Measurements from ENCODE around the gene RAI14.

Gene RAI14

DNA sequence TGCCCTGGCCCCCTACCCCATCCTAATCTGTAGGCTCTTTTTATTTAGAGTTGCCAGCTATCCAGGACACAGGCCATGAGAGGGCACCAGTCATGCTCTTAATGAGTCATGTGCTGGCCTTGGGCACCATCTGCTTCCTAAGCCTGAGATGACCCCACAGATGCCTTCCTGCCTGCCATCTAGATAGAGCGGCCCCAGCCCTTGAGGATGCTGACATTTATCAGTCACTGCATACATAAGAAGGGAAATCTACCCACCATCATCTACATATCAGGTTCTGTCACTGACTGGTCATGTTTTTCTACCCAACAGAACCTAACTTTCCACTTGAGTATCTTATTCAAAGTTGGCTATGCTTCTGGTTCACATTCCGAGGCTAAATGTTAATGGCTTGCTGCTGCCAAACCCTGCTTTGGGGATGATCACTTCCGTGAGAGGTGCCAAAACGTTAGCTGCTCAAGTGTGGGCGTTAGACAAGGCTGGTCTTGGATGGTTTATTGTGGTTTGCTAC is 132.9 kb downstream of the RAI14 start:
- Histone ChIP-seq H3K9me2 (replicated peaks; ENCODE audit: insufficient read depth, low read length) (no peaks in the 10 kb centered on the region), H3K4me1 (ENCODE audit: low read length) (no peaks in the 10 kb centered on the region), H3K4me3 (ENCODE audit: low read length) (no peak overlapping the region), H3K4me2 (ENCODE audit: low read depth, low read length) (no peak overlapping the region), H3K27ac (ENCODE audit: low read length) (no peak overlapping the region), H3K36me3 (replicated peaks; ENCODE audit: insufficient read depth, low read length) (no peaks in the 10 kb centered on the region), H4K20me1 (ENCODE audit: insufficient read depth, low read length) (no peaks in the 10 kb centered on the region), H3K79me2 (ENCODE audit: low read length) (no peaks in the 10 kb centered on the region), H3K9ac (ENCODE audit: low read length) (no peak overlapping the region), H3K27me3 (replicated peaks; ENCODE audit: insufficient read depth, low read length) (no peaks in the 10 kb centered on the region), H2AFZ (ENCODE audit: low read length) (no peak overlapping the region), H3K9me3 (replicated peaks; ENCODE audit: insufficient read depth, low read length) (no peaks in the 10 kb centered on the region), H3F3A (ENCODE audit: insufficient read depth, low read length) (no peaks in the 10 kb centered on the region)
- DNase-seq, result no peak
- no peak for TF ChIP-seq EZH2phosphoT487 (IDR thresholded peaks at IDR 0.05; ENCODE audit: low read length)
- TF ChIP-seq, protein P1, sequence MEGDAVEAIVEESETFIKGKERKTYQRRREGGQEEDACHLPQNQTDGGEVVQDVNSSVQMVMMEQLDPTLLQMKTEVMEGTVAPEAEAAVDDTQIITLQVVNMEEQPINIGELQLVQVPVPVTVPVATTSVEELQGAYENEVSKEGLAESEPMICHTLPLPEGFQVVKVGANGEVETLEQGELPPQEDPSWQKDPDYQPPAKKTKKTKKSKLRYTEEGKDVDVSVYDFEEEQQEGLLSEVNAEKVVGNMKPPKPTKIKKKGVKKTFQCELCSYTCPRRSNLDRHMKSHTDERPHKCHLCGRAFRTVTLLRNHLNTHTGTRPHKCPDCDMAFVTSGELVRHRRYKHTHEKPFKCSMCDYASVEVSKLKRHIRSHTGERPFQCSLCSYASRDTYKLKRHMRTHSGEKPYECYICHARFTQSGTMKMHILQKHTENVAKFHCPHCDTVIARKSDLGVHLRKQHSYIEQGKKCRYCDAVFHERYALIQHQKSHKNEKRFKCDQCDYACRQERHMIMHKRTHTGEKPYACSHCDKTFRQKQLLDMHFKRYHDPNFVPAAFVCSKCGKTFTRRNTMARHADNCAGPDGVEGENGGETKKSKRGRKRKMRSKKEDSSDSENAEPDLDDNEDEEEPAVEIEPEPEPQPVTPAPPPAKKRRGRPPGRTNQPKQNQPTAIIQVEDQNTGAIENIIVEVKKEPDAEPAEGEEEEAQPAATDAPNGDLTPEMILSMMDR (IDR thresholded peaks at IDR 0.05; ENCODE audit: low read length), result no peak
- no peak for TF ChIP-seq EZH2 (optimal IDR thresholded peaks at IDR 0.05; ENCODE audit: low read depth, low read length)

DNA sequence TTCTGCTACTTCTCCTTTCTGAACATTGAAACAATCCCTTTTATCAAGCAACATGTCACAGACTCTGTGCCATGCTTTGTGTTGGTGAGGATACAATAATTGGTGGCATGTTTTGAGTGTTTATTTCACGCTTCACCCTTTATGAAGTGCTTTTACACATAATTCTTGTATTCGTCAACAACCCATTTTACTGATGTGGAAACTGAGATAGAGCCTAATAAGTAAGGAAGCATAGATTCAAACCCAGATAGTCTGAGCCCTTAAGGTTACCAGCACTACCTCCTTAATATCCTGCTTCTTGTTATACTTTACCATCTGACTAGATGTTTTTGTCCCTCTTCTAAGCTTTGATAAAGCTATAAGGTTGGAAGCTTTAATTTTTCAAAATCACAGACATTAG is 133.5 kb downstream of the RAI14 start:
- H3K9ac ChIP-seq (ENCODE audit: low read length), result no peak overlapping the region
- no peak overlapping the region for H3K27ac ChIP-seq (ENCODE audit: low read length)
- H3K9me2 ChIP-seq (replicated peaks; ENCODE audit: insufficient read depth, low read length), result no peaks in the 10 kb centered on the region
- no peaks in the 10 kb centered on the region for H3K79me2 ChIP-seq (ENCODE audit: low read length)
- no peaks in the 10 kb centered on the region for H3K9me3 ChIP-seq (replicated peaks; ENCODE audit: insufficient read depth, low read length)
- H3F3A ChIP-seq (ENCODE audit: insufficient read depth, low read length), result no peaks in the 10 kb centered on the region
- H3K4me2 ChIP-seq (ENCODE audit: low read depth, low read length), result no peak overlapping the region
- TF ChIP-seq EZH2 (optimal IDR thresholded peaks at IDR 0.05; ENCODE audit: low read depth, low read length), result no peak
- TF ChIP-seq, protein P1 (IDR thresholded peaks at IDR 0.05; ENCODE audit: low read length), result no peak
- TF ChIP-seq EZH2phosphoT487 (IDR thresholded peaks at IDR 0.05; ENCODE audit: low read length), result no peak
- no peak overlapping the region for H2AFZ ChIP-seq (ENCODE audit: low read length)
- H3K4me1 ChIP-seq (ENCODE audit: low read length), result no peaks in the 10 kb centered on the region
- H3K27me3 ChIP-seq (replicated peaks; ENCODE audit: insufficient read depth, low read length), result no peaks in the 10 kb centered on the region
- no peak for DNase-seq
- H4K20me1 ChIP-seq (ENCODE audit: insufficient read depth, low read length), result no peaks in the 10 kb centered on the region
- no peak overlapping the region for H3K4me3 ChIP-seq (ENCODE audit: low read length)
- H3K36me3 ChIP-seq (replicated peaks; ENCODE audit: insufficient read depth, low read length), result no peaks in the 10 kb centered on the region

DNA sequence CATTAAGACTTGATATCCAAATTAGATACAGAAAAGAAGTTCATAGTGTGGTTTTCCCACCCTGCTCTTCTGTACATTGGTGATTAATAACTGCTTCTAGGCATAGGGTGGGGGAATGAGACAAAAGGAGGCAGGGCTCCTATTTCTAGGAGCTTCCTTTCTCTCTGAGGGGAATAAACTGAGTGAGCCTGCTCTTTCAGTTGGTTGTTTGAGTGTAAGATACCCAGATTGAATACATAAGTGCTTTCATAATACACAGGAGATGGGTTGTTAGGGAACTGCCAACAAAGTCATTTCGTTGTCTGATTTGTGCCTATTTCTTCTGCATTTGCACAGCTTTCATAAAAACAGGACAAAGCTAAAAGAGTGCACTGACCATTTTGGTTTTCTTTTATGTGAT is 133.9 kb downstream of the RAI14 start:
- no peaks in the 10 kb centered on the region for H4K20me1 ChIP-seq (ENCODE audit: insufficient read depth, low read length)
- no peaks in the 10 kb centered on the region for H3K9me2 ChIP-seq (replicated peaks; ENCODE audit: insufficient read depth, low read length)
- H3K27ac ChIP-seq (ENCODE audit: low read length), result no peak overlapping the region
- H3K36me3 ChIP-seq (replicated peaks; ENCODE audit: insufficient read depth, low read length), result no peaks in the 10 kb centered on the region
- H3K79me2 ChIP-seq (ENCODE audit: low read length), result no peaks in the 10 kb centered on the region
- no peak for TF ChIP-seq EZH2 (optimal IDR thresholded peaks at IDR 0.05; ENCODE audit: low read depth, low read length)
- no peak for TF ChIP-seq EZH2phosphoT487 (IDR thresholded peaks at IDR 0.05; ENCODE audit: low read length)
- TF ChIP-seq, protein P1 (IDR thresholded peaks at IDR 0.05; ENCODE audit: low read length), result no peak
- no peaks in the 10 kb centered on the region for H3K27me3 ChIP-seq (replicated peaks; ENCODE audit: insufficient read depth, low read length)
- no peaks in the 10 kb centered on the region for H3K4me1 ChIP-seq (ENCODE audit: low read length)
- H3K9ac ChIP-seq (ENCODE audit: low read length), result no peak overlapping the region
- H3K4me2 ChIP-seq (ENCODE audit: low read depth, low read length), result no peak overlapping the region
- DNase-seq, result no peak
- H2AFZ ChIP-seq (ENCODE audit: low read length), result no peak overlapping the region
- no peaks in the 10 kb centered on the region for H3F3A ChIP-seq (ENCODE audit: insufficient read depth, low read length)
- H3K9me3 ChIP-seq (replicated peaks; ENCODE audit: insufficient read depth, low read length), result no peaks in the 10 kb centered on the region
- H3K4me3 ChIP-seq (ENCODE audit: low read length), result no peak overlapping the region

Measured in MM.1S (cell line).